IPS-18c (cell line): ENCODE data around the gene DNASE1L1.

Experiments
- H3K4me3 ChIP-seq: 2 replicates; pipeline ENCODE4 v1.7.0; 2013; ENCODE audit warnings: low read depth, mild to moderate bottlenecking, low read length, moderate library complexity; ENCODE audit not compliant: insufficient read depth
- H3K9me3 ChIP-seq: one replicate; pipeline ENCODE4 v1.6.1; 2013; ENCODE audit warnings: mild to moderate bottlenecking, low read length, moderate library complexity; ENCODE audit not compliant: control insufficient read depth, insufficient read depth

DNASE1L1 gene

GRCh38 chrX:154409222-154409871, at the start of gene DNASE1L1:
TSS of gene DNASE1L1 (minus strand) at chrX:154409254. CDS start at chrX:154405568, 3,686 bp downstream.
- H3K9me3 ChIP-seq = peaks cover 17% of the 10 kb centered on the region
- H3K4me3 ChIP-seq = peak within 1 kb of the TSS; percentile 38

- Histone ChIP-seq H3K9me3 (peaks cover 21% of the 10 kb centered on the region), H3K4me3 (peak within 1 kb of the TSS; percentile 53)
Observed at GRCh38 chrX:154458116-154458953, 49.3 kb upstream of the DNASE1L1 start, which contains the start of gene PLXNA3. TSS of gene PLXNA3 (plus strand) at chrX:154458281. CDS start at chrX:154460184, 1,903 bp downstream.

- Histone ChIP-seq H3K4me3 (peak overlapping the region; percentile 20; the same call in 1 of the 2 replicates), H3K9me3 (peaks cover 20% of the 10 kb centered on the region)
Observed at GRCh38 chrX:154457491-154458115, 48.5 kb upstream of the DNASE1L1 start.

GRCh38 chrX:154452823-154453222, 43.8 kb upstream of the DNASE1L1 start:
- Histone ChIP-seq H3K9me3 (peaks cover 26% of the 10 kb centered on the region), H3K4me3 (no peak overlapping the region)

- H3K9me3 ChIP-seq = peaks cover 17% of the 10 kb centered on the region
Observed at GRCh38 chrX:154450312-154450711, 41.3 kb upstream of the DNASE1L1 start.

GRCh38 chrX:154449618-154450017, 40.6 kb upstream of the DNASE1L1 start:
- H3K9me3 ChIP-seq = peaks cover 12% of the 10 kb centered on the region
- no peak overlapping the region for H3K4me3 ChIP-seq

More at GRCh38 chrX:154450312-154450711, 41.3 kb upstream of the DNASE1L1 start:
- H3K4me3 ChIP-seq = no peak overlapping the region

- Histone ChIP-seq H3K9me3 (peaks cover 12% of the 10 kb centered on the region), H3K4me3 (no peak overlapping the region)
Observed at GRCh38 chrX:154448484-154448883, 39.4 kb upstream of the DNASE1L1 start.

GRCh38 chrX:154446430-154446829, 37.4 kb upstream of the DNASE1L1 start:
- Histone ChIP-seq H3K4me3 (no peak overlapping the region), H3K9me3 (peaks cover 14% of the 10 kb centered on the region)

- Histone ChIP-seq H3K9me3 (peaks cover 12% of the 10 kb centered on the region), H3K4me3 (no peak overlapping the region)
Observed at GRCh38 chrX:154445776-154446175, 36.7 kb upstream of the DNASE1L1 start.

GRCh38 chrX:154444755-154445246, 35.7 kb upstream of the DNASE1L1 start:
- Histone ChIP-seq H3K9me3 (peaks cover 9% of the 10 kb centered on the region), H3K4me3 (peak overlapping the region; percentile 55)

GRCh38 chrX:154443992-154444754, 35.1 kb upstream of the DNASE1L1 start, which contains the start of gene FAM50A:
TSS of gene FAM50A (plus strand) at chrX:154444141. CDS start at chrX:154444236, 95 bp downstream.
- Histone ChIP-seq H3K4me3 (peak within 1 kb of the TSS; percentile 55), H3K9me3 (peaks cover 9% of the 10 kb centered on the region)

GRCh38 chrX:154443479-154443910, 34.4 kb upstream of the DNASE1L1 start:
- Histone ChIP-seq H3K9me3 (peaks cover 7% of the 10 kb centered on the region), H3K4me3 (peak overlapping the region; percentile 36; the same call in 1 of the 2 replicates)

GRCh38 chrX:154441984-154442707, 33.1 kb upstream of the DNASE1L1 start:
- no peak overlapping the region; the same call in 1 of the 2 replicates for H3K4me3 ChIP-seq
- peaks cover 8% of the 10 kb centered on the region for H3K9me3 ChIP-seq

- Histone ChIP-seq H3K9me3 (peaks cover 8% of the 10 kb centered on the region), H3K4me3 (no peak overlapping the region)
Observed at GRCh38 chrX:154441564-154441963, 32.5 kb upstream of the DNASE1L1 start.

- Histone ChIP-seq H3K9me3 (peaks cover 8% of the 10 kb centered on the region), H3K4me3 (no peak overlapping the region)
Observed at GRCh38 chrX:154440623-154441357, 31.7 kb upstream of the DNASE1L1 start.
